ENCODE measurements around the gene KLK7.

Gene KLK7

GRCh38 chr19:51010066-51010795 lies 26.5 kb upstream of the KLK7 start:
- no peaks in the 10 kb centered on the region for H3K9me3 ChIP-seq
- TF ChIP-seq CTCF (IDR thresholded peaks at IDR 0.05) = no peak
- H3K27me3 ChIP-seq = peaks cover 0 to 33% of the 10 kb centered on the region in 2 donors
- no peaks in the 10 kb centered on the region for H3K36me3 ChIP-seq
- H3K4me3 ChIP-seq = no peak overlapping the region
- no peaks in the 10 kb centered on the region for H3K4me1 ChIP-seq
- DNase-seq = no peak
- intact Hi-C loops (cut with DNase I; ENCODE audit: low total_unique reads) = no loop called here
- no peak overlapping the region for H3K27ac ChIP-seq

GRCh38 chr19:51009061-51009891 lies 25.6 kb upstream of the KLK7 start:
- intact Hi-C loops (cut with DNase I; ENCODE audit: low total_unique reads) = no loop called here
- peaks cover 0 to 23% of the 10 kb centered on the region in 2 donors for H3K27me3 ChIP-seq
- no peaks in the 10 kb centered on the region for H3K4me1 ChIP-seq
- no peaks in the 10 kb centered on the region for H3K9me3 ChIP-seq
- no peaks in the 10 kb centered on the region for H3K36me3 ChIP-seq
- no peak overlapping the region for H3K4me3 ChIP-seq
- no peak for TF ChIP-seq CTCF (IDR thresholded peaks at IDR 0.05)
- DNase-seq = no peak
- H3K27ac ChIP-seq = no peak overlapping the region

- no peak overlapping the region for H3K27ac ChIP-seq
- no peak for TF ChIP-seq CTCF (IDR thresholded peaks at IDR 0.05)
- H3K9me3 ChIP-seq = no peaks in the 10 kb centered on the region
- intact Hi-C loops (cut with DNase I; ENCODE audit: low total_unique reads) = no loop called here
- DNase-seq = no peak
- H3K36me3 ChIP-seq = no peaks in the 10 kb centered on the region
- H3K4me3 ChIP-seq = no peak overlapping the region
- peaks cover 0 to 33% of the 10 kb centered on the region in 2 donors for H3K27me3 ChIP-seq
- H3K4me1 ChIP-seq = peaks cover 0 to 2% (median 0%) of the 10 kb centered on the region in 4 donors
Observed at GRCh38 chr19:51007488-51007887, 23.8 kb upstream of the KLK7 start.

- no peak for TF ChIP-seq CTCF (IDR thresholded peaks at IDR 0.05)
- H3K4me1 ChIP-seq = peaks cover 0 to 11% (median 0%) of the 10 kb centered on the region in 4 donors
- peaks cover 0 to 43% of the 10 kb centered on the region in 2 donors for H3K27me3 ChIP-seq
- no peak for DNase-seq
- H3K9me3 ChIP-seq = no peaks in the 10 kb centered on the region
- H3K36me3 ChIP-seq = no peaks in the 10 kb centered on the region
- H3K27ac ChIP-seq = no peak overlapping the region
- no peak overlapping the region for H3K4me3 ChIP-seq
- intact Hi-C loops (cut with DNase I; ENCODE audit: low total_unique reads) = no loop called here
Observed at GRCh38 chr19:51006406-51006805, 22.7 kb upstream of the KLK7 start.

GRCh38 chr19:51005248-51005647 lies 21.5 kb upstream of the KLK7 start:
- no peak for DNase-seq
- H3K36me3 ChIP-seq = no peaks in the 10 kb centered on the region
- TF ChIP-seq CTCF (IDR thresholded peaks at IDR 0.05) = no peak
- H3K4me3 ChIP-seq = no peak overlapping the region
- H3K27ac ChIP-seq = no peak overlapping the region
- H3K9me3 ChIP-seq = no peaks in the 10 kb centered on the region
- H3K27me3 ChIP-seq = peaks cover 0 to 48% of the 10 kb centered on the region in 2 donors
- intact Hi-C loops (cut with DNase I; ENCODE audit: low total_unique reads) = no loop called here
- peaks cover 0 to 11% (median 0%) of the 10 kb centered on the region in 4 donors for H3K4me1 ChIP-seq
